ENCODE data around the gene GCAT.

GCAT gene

GRCh38 chr22:37809672-37810333, 2.1 kb downstream of the GCAT start:
- DNase-seq (ENCODE audit: extremely low read depth in 1 of 2, low read depth in 1 of 2): no peak

GRCh38 chr22:37811867-37812266, 4.1 kb downstream of the GCAT start:
- DNase-seq (ENCODE audit: extremely low read depth in 1 of 2, low read depth in 1 of 2): no peak

GRCh38 chr22:37812869-37813678, 5.3 kb downstream of the GCAT start:
- DNase-seq (ENCODE audit: extremely low read depth in 1 of 2, low read depth in 1 of 2): no peak

- no peak for DNase-seq (ENCODE audit: extremely low read depth in 1 of 2, low read depth in 1 of 2)
Measured at GRCh38 chr22:37815593-37815992, 7.9 kb downstream of the GCAT start.

GRCh38 chr22:37816543-37817180, 8.9 kb downstream of the GCAT start:
- no peak for DNase-seq (ENCODE audit: extremely low read depth in 1 of 2, low read depth in 1 of 2)

GRCh38 chr22:37817705-37818408, 10.1 kb downstream of the GCAT start:
- peak; percentile 39 to 65 for DNase-seq (ENCODE audit: extremely low read depth in 1 of 2, low read depth in 1 of 2)

- peak; percentile 42 to 47 for DNase-seq (ENCODE audit: extremely low read depth in 1 of 2, low read depth in 1 of 2)
Measured at GRCh38 chr22:37818409-37819104, 10.8 kb downstream of the GCAT start.

GRCh38 chr22:37819105-37819433, 11.3 kb downstream of the GCAT start:
- DNase-seq (ENCODE audit: extremely low read depth in 1 of 2, low read depth in 1 of 2): no peak

- no peak for DNase-seq (ENCODE audit: extremely low read depth in 1 of 2, low read depth in 1 of 2)
Measured at GRCh38 chr22:37820350-37820749, 12.6 kb downstream of the GCAT start.

- DNase-seq (ENCODE audit: extremely low read depth in 1 of 2, low read depth in 1 of 2): no peak
Measured at GRCh38 chr22:37822079-37822833, 14.5 kb downstream of the GCAT start.

- no peak for DNase-seq (ENCODE audit: extremely low read depth in 1 of 2, low read depth in 1 of 2)
Measured at GRCh38 chr22:37823134-37823985, 15.6 kb downstream of the GCAT start, which contains the start of gene GALR3. Gene GALR3, plus strand, starts transcription at chr22:37823382. Its CDS starts 25 bp downstream, at chr22:37823407.

- DNase-seq (ENCODE audit: extremely low read depth in 1 of 2, low read depth in 1 of 2): no peak
Measured at GRCh38 chr22:37824674-37825641, 17.2 kb downstream of the GCAT start.

GRCh38 chr22:37827056-37827455, 19.3 kb downstream of the GCAT start:
- no peak for DNase-seq (ENCODE audit: extremely low read depth in 1 of 2, low read depth in 1 of 2)

- no peak for DNase-seq (ENCODE audit: extremely low read depth in 1 of 2, low read depth in 1 of 2)
Measured at GRCh38 chr22:37830093-37830842, 22.5 kb downstream of the GCAT start.

- no peak for DNase-seq (ENCODE audit: extremely low read depth in 1 of 2, low read depth in 1 of 2)
Measured at GRCh38 chr22:37831472-37831871, 23.7 kb downstream of the GCAT start.

- DNase-seq (ENCODE audit: extremely low read depth in 1 of 2, low read depth in 1 of 2): no peak
Measured at GRCh38 chr22:37832022-37832857, 24.5 kb downstream of the GCAT start.
